Posterior vena cava (tissue), 2 donors: ENCODE data around the gene CLTB. TPM values are rescaled to one million over a fixed set of nuclear protein-coding genes. Genes with fewer than 3 reads are reported as not detected.

Experiments
- DNase-seq: peaks from one replicate; pipeline ENCODE4 v3.0.0-alpha.2; 2020; ENCODE audit warnings: low spot score
- intact Hi-C, 2 donors: fragments of 100-400 bp; cut with DNase I; formaldehyde crosslinking; loops; one replicate each; pipeline versions ENCODE4 v1.14.1 to v1.14.2; 2022 to 2023
- total RNA-seq, 2 donors: library from RNA; stranded (reverse); fragmentation: NEBNext Ultra II Directional; extraction: Animal tissue kit (Norgen Biotek cat#: 25700); gene quantifications; one replicate each; pipeline ENCODE4 v1.2.1, GENCODE V29; 2021
- donor health status: DM: yes; HTN: yes; CAD: no.
- donor health status: DM: yes; HTN: yes; CAD: no.

Gene CLTB
- total RNA-seq, 2 donors from 2014 or later: 147 to 179 TPM

- intact Hi-C loops: no loop called here
- DNase-seq: no peak
These were observed 20.3 kb upstream of the CLTB start for GRCh38 chr5:176436656-176437055.

GRCh38 chr5:176432707-176433106 is 16.4 kb upstream of the CLTB start:
- intact Hi-C loops: no loop called here
- DNase-seq: no peak

DNA sequence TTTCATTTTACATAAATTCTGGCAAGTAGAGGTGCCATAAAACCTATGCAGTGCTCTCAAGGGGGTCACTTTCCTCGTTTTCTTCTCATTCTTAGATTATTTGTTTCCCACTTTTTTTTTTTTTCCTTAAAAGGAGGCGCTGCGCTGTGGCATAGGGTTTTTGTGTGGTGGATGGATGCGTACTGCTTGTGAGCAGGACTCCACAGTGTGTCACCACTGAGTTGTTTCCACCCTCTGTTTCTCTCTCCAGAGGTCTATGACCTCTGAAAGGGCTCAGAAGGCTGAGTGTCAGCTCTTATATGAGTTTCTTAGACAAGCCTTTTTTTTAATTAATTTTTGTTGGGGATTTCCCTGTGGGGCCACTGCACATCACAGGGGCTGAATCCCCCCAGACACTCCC is 13.6 kb upstream of the CLTB start:
- intact Hi-C loops: no loop called here
- DNase-seq: no peak

DNA sequence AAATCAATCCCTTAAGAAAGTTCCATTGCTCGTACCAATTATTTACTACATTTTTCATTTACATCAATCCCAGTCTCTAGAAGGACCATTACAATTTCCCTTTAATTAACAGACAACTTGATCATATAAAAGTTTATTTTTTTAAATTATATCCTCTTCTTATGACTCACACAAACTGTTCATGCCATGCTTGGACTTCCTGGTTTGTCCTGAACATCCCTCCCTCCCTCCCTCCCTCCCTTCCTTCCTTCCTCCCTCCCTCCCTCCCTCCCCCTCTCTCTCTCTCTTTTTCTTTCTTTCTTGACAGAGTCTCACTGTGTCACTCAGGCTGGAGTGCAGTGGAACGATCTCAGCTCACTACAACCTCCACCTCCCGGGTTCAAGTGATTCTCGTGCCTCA is 11.6 kb upstream of the CLTB start:
- intact Hi-C loops: no loop called here
- no peak for DNase-seq

- intact Hi-C loops: no loop called here
These were observed 10.5 kb upstream of the CLTB start for GRCh38 chr5:176426876-176427275.

DNA sequence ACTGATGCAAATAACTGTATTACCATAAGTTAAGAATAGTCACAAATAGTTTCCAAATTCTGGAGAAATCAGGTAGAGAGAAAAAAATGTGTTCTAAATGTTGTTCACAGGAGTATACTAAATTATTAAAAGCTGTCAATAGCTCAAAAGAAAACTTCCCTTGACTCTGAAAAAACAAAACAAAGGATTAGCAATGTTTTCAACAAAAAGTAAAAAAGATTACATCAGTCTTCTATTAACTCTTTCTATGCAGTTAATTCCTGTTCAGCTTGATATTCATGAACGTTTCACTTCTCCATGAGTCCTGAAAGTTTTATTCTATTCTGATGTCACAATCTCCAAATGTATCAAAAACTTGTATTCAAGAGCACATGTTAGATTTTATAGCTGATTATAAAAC is 9.5 kb upstream of the CLTB start:
- intact Hi-C loops: no loop called here
- DNase-seq: no peak

More at GRCh38 chr5:176426876-176427275, 10.5 kb upstream of the CLTB start:
- DNase-seq: no peak

DNA sequence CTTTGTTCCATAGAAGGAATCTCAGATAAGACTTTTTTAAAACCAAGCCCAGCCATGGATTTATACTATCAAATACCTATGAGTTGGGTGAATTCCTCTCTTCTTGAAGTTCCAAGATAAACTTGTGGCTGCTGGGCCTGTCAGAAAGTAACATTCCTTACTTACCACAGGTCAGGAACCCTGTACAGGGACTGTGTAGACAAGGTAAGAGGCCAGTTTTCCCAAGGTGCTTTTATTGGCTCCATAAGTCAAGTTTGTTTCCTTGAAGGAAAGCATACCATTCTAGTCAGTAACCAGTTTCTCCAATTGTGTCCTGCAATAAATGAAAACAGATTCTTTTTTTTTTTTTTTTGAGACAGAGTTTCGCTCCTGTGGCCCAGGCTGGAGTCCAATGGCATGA is 8.8 kb upstream of the CLTB start:
- no peak for DNase-seq
- intact Hi-C loops: no loop called here

DNA sequence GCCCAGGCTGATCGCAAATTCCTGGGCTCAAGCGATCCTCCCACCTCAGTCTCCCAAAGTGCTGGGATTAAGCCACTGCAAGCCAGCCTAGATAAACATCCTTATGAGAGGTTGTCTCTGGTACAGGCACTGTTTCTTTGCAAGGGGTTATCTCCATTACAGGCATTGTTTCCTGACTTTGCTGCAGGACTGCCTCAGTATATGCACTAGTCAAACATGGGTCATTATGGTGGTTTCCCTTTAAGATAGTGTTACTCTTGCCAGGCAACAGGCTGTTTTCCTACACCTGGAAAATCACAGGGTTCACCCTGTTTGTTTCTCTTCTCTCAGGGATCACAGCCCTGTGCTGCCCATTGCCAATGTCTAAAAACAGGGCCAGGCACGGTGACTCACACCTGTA is 7.8 kb upstream of the CLTB start:
- peak; percentile 51 for DNase-seq
- intact Hi-C loops: no loop called here

GRCh38 chr5:176420972-176421544 is 4.7 kb upstream of the CLTB start:
- DNase-seq: no peak
- intact Hi-C loops: no loop called here

GRCh38 chr5:176420086-176420485 is 3.7 kb upstream of the CLTB start:
- no peak for DNase-seq
- intact Hi-C loops: no loop called here

- peak; percentile 41 for DNase-seq
- intact Hi-C loops: loop anchor here in 1 of 2 donors (10.0 kb wide), 1 partner anchor 127 kb away; the partner anchor contains the start of gene CDHR2
These were observed 1.9 kb upstream of the CLTB start for GRCh38 chr5:176418251-176418650.

GRCh38 chr5:176416965-176417364 is 626 bp upstream of the CLTB start:
- intact Hi-C loops: loop anchor here in 1 of 2 donors (10.0 kb wide), 1 partner anchor 128 kb away; the partner anchor contains the start of gene CDHR2
- DNase-seq: peak; percentile 64

DNA sequence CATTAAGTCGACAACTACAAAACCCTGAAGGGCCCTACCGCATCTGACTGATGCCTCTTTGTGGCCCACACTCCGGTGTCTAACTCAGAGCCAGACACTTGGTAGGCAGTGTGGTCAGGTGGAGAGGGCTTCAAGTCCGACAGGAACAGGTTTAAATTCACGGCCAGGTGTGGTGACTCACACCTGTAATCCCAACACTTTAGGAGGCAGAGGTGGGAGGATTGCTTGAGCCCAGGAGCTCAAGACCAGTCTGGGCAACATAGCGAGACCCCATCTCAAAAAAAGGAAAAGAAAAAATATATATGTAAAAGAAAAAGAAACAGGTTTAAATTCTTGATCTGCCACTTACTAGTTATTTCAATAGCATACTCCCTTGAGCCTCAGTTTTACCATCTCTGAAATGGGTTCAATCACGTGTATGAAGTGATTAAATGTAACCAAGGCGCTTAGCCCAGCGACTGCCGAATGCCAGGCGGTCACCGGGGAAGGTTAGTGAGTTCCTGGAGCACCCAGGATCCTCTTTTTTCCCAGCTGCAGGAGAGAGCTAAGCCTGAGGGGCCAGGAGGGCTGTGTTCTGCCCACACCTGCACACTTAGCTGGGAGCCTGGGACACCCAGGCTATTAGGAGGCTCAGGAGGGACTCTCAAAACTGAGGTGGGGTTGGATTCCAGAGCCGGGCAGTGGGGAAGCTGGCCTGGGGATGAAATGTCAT is 943 bp downstream of the CLTB start:
- intact Hi-C loops: loop anchor here in 1 of 2 donors (10.0 kb wide), 1 partner anchor 129 kb away; the partner anchor contains the start of gene CDHR2
- peak; percentile 30 for DNase-seq

DNA sequence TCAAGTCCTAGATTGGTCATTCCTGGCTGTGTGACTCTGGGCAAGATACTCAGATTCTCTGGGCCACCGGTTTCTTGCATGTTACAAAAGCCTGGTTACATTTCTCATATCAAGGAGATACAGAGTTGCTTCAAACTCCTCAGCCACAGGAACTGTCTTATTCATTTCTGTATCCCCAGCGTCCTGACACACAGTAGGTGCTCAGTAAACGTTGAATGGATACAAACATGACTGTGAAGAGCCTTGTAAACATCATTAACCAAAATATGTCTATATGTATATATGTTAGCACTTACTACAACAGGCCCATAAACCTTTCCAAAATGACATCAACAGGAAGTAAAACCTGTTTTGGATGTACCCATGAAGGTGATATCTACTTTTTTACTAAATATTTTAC is 1.6 kb downstream of the CLTB start:
- intact Hi-C loops: loop anchor here in 1 of 2 donors (5.0 to 10.0 kb wide), 2 partner anchors 33 to 130 kb away; partner anchors contain the start of genes CDHR2 and FAF2

GRCh38 chr5:176413709-176414191 is 2.6 kb downstream of the CLTB start:
- intact Hi-C loops: loop anchor here in 1 of 2 donors (5.0 to 10.0 kb wide), 2 partner anchors 34 to 131 kb away; partner anchors contain the start of genes CDHR2 and FAF2
- DNase-seq: peak; percentile 69

More for the DNA sequence above, 1.6 kb downstream of the CLTB start:
- DNase-seq: no peak

- peak; percentile 84 for DNase-seq
These were observed 3.1 kb downstream of the CLTB start for GRCh38 chr5:176413255-176413565.

GRCh38 chr5:176412517-176413254 is 3.7 kb downstream of the CLTB start:
- peak; percentile 31 for DNase-seq
- intact Hi-C loops: loop anchor here in 1 of 2 donors (5.0 to 10.0 kb wide), 2 partner anchors 35 to 132 kb away; partner anchors contain the start of genes CDHR2 and FAF2

More at GRCh38 chr5:176413255-176413565, 3.1 kb downstream of the CLTB start:
- intact Hi-C loops: loop anchor here in 1 of 2 donors (5.0 to 10.0 kb wide), 2 partner anchors 34 to 132 kb away; partner anchors contain the start of genes CDHR2 and FAF2

DNA sequence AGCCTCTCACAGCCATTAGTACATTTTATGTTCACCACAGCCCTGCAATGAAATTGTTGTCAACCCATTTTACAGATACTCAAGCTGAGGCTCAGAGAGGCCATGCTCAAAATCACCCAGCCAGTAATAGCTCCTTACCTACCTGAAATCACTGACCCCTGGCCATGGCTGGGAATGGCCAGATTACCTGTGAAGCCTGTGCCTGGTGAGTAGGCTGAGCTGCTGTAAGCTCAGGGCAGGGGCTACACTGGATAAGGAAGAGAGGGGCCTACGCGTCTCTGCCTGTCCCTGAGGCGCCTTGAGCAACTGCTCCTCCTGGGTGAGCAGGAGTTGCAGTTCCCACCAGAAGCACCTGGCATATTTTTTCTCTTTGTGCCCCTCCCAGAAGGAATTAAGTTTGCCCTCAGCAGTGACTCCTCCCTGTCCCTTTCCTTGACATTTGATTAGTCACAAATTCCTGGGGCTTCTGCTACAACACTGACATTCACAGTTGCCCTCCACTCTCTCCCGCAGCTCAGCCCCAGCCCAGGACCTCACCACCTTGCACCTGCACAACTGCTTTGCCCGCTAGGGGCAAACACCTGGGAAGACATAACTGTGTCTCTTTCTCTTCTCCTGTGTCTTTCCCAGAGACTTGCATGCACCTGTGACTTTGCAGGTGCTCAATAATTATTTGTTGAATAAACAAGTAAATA is 5.7 kb downstream of the CLTB start:
- intact Hi-C loops: loop anchor here in 1 of 2 donors (5.0 to 10.0 kb wide), 2 partner anchors 37 to 134 kb away; partner anchors contain the start of genes CDHR2 and FAF2
- no peak for DNase-seq

DNA sequence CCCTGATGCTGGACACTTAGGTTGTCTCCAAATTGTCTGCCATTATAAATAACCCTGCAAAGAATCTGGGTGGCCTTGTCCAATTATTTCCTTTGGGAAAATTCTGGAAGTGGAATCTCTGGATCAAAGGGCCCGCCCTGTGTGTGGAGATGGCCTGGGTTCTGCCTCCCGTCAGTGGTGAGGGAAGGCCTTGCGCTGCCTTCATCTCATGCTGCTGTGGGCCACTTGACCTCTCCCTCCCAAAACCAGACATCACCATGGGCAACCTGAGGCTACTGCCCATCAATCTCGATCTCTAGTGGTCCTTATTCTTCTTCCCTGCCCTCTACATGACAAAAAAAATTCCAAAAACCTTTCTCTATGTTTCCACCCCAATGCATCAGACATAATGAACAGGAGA is 6.6 kb downstream of the CLTB start:
- DNase-seq: no peak
- intact Hi-C loops: loop anchor here in 1 of 2 donors (5.0 to 10.0 kb wide), 2 partner anchors 38 to 135 kb away; partner anchors contain the start of genes CDHR2 and FAF2
